GM21576 (cell line): ENCODE data around the gene PLA2G3.
"Not testable (repeated sequence)": the region's sequence is repeated elsewhere in the genome, so short reads cannot be mapped to it uniquely, and the experiment has no call there.

Source experiments
- ATAC-seq: cut with Tn5 transposase; IDR thresholded peaks from one replicate; pipeline ENCODE4 v1.9.1; 2021; ENCODE audit warnings: mild to moderate bottlenecking, moderate library complexity; ENCODE audit not compliant: unreplicated experiment

Gene PLA2G3

GRCh38 chr22:31139866-31140716 is at the start of gene PLA2G3:
TSS of gene PLA2G3 (minus strand) at chr22:31140508. CDS start at chr22:31140354, 154 bp downstream.
- ATAC-seq = no peak

DNA sequence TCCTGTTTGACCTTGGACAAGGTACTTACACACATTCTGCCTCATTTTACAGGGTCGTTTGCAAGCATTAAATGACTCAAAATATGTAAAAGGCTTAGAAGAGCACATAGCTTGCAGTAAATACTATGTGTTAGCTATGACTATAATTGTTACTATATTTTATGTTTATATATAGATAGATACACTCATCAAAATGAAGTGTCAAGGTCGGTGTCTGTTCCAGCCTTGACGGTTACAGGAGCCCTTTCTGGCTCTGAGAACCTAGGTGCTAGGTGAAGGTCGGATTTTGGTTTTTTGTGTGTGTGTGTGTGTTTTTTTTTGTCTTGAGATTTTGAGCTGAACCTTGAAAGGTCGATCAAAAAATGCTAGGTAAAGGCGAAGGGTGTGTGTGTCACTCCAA is 47.3 kb upstream of the PLA2G3 start:
- no peak for ATAC-seq

GRCh38 chr22:31185056-31185455 is 44.7 kb upstream of the PLA2G3 start:
- no peak for ATAC-seq

GRCh38 chr22:31184015-31184414 is 43.7 kb upstream of the PLA2G3 start:
- ATAC-seq = no peak

GRCh38 chr22:31179345-31179744 is 39.0 kb upstream of the PLA2G3 start:
- ATAC-seq = no peak

GRCh38 chr22:31178859-31179258 is 38.6 kb upstream of the PLA2G3 start:
- no peak for ATAC-seq

- no peak for ATAC-seq
Measured at GRCh38 chr22:31177420-31178162, 37.3 kb upstream of the PLA2G3 start.

- ATAC-seq = no peak
Measured at GRCh38 chr22:31176923-31177322, 36.6 kb upstream of the PLA2G3 start.

- no peak for ATAC-seq
Measured at GRCh38 chr22:31173386-31174145, 33.3 kb upstream of the PLA2G3 start.

DNA sequence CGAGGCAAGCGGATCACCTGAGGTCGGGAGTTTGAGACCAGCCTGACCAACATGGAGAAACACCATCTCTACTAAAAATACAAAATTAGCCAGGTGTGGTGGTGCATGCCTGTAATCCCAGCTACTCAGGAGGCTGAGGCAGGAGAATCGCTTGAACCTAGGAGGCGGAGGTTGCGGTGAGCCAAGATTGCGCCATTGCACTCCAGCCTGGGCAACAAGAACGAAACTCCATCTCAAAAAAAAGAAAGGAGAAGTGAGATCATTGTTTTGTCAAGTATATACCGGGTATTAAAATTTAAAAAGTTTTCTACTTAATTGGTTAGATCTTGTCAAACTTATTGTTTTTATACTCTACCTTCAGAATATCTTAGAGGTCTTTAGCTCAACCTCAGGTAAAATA is 31.4 kb upstream of the PLA2G3 start:
- not testable (repeated sequence) for ATAC-seq

GRCh38 chr22:31170971-31171370 is 30.7 kb upstream of the PLA2G3 start:
- no peak for ATAC-seq

DNA sequence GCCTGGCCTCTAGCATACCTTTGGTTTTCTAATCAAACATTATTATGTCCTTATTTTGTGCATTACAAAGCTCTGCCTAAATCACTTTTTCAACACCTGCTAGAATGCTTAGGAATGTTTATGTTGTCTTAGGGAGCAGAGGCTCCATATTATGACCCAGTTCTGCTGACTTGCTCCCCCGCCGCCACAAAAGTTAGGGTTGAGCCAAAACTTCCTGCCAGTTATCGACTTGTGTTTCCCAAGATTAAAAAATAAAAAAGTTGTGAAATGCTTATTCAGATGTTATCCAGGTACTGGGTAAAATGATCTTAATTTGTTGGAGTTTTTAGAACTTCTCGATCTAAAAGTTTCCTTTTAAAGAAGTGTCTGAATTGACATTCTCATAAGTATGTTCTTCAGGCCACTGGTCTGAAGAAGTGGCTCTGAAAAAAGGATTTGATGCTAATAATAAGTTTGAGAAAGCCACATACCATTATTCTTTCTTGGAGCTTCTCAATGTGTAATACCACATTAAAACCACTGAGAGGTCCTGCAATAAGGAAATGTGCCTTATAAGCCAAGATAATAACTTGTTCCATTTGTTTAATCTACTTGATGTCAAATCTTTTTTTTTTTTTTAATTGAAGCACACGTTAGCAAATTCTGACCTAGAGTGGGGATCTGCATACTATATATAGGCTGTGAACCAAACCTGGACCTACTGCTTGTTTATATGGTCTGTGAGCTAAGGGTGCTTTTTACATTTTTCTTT is 21.9 kb upstream of the PLA2G3 start:
- ATAC-seq = no peak

- no peak for ATAC-seq
Measured at GRCh38 chr22:31161386-31161785, 21.1 kb upstream of the PLA2G3 start.

DNA sequence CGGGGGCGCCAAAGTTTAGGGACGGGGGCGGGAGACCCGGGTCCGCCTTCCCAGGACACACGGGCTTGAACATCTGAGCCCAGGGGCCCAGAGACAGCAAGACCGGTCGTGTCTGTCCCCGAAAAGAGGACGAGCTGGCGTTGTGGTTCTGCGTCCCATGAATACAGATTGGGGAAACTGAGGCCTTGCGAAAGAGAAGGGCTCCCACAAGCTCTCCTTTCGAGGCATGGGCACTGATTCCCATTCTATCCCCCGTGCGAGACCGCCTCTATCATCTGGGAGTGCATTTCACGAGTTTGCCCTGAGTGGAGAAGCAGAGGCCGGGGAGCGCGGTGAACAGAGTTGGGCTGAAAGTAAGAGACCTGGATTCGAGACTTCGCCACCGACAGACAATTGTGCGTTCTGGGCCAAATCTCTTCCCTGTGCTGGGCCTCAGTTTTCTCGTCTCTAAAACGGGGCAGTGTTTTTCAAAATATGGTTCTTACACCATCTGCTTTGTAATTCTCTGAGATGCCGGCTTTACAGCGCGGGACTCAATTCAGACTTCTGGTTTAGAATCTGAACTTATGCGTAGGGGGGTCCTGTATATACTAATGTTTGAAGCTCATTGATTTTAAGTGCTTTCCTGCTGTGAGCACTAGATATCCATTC is 20.1 kb upstream of the PLA2G3 start:
- no peak for ATAC-seq

DNA sequence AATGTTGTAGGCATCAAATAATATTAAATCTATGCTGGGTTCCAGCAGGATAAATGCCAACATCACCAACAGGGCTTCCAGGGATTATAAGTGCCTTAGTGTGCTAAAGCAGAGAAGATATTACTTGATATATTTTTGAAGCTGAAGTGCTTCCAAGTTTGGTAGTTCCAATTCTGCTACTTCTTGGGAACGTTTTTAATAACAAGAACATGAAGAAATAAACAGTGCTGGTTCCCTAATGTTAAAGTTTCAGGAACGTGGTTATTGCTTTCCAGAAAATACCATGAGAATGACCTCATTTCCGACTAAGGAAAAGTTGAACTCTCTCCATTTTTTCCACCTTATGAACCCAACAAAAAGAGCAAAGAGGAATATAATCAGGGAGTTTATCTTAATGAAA is 15.1 kb upstream of the PLA2G3 start:
- ATAC-seq = no peak

DNA sequence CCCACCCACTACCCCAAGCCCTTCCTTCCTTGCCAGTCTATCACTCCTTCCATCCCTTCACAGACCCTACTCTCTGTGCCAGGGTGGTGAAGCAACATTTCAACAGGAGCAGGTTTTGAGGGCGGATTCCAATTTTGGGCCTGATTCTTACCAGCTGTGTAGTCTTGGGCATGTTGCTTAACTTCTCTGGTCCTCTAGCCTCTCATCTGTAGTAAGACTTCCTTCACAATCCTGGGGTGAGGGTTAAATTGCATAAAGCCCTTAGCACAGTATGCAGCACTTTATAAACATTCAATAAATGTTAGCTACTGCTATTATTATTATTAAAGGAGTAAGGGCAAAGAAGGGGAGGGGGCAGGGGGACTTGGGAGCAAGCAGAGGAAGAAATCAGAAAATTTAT is 14.7 kb upstream of the PLA2G3 start:
- ATAC-seq = no peak

DNA sequence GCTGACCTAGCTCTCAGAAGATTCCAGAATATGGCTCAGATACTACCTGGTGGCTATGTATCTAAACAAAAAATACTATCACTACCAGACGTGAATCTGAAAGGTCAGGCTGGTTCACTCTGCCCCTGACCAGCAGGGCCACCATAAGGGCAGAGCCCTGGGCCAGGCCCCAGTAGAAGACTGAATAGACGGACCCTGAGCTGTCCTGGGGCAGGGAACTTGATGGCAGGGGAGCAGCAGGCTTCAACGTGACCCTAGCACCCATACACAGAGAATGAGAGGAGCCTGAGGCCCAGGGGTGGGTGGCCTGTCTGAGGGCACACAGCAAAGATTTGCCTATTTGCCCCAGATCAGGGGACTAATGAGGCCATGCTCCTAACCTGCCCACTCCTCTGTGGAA is 13.0 kb upstream of the PLA2G3 start:
- no peak for ATAC-seq

DNA sequence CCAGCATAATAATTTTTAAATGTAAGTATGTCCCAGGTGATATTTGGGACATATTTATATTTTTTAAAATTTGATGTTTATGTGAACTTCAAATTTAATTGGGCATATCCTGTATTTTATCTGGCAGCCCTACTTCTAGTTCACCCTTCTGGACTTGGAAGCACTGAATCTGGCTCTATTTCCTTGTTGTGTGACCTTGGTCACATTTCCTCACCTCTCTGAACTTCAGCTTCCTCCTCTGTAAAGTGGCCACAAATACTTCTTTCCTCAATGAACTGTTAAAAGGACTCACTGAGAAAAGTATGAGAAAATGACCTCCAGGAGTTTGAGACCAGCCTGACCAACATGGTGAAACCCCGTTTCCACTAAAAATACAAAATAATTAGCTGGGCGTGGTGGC is 11.6 kb upstream of the PLA2G3 start:
- no peak for ATAC-seq

- ATAC-seq = no peak
Measured at GRCh38 chr22:31150615-31151014, 10.3 kb upstream of the PLA2G3 start.

- ATAC-seq = no peak
Measured at GRCh38 chr22:31148953-31149627, 8.8 kb upstream of the PLA2G3 start.
